SK-N-MC (cell line): ENCODE data around the gene OR4M1.

Experiments
- EZH2 ChIP-seq: fragments of 200-600 bp; sonication (generic); IDR thresholded peaks from one replicate; pipeline ENCODE4 v1.6.1; 2017; ENCODE audit warnings: antibody characterized with exemption
- POLR2AphosphoS5 ChIP-seq: IDR thresholded peaks from 2 replicates; pipeline ENCODE4 v1.6.1; 2012; ENCODE audit warnings: mild to moderate bottlenecking, low read depth, low read length, borderline replicate concordance

DNA sequence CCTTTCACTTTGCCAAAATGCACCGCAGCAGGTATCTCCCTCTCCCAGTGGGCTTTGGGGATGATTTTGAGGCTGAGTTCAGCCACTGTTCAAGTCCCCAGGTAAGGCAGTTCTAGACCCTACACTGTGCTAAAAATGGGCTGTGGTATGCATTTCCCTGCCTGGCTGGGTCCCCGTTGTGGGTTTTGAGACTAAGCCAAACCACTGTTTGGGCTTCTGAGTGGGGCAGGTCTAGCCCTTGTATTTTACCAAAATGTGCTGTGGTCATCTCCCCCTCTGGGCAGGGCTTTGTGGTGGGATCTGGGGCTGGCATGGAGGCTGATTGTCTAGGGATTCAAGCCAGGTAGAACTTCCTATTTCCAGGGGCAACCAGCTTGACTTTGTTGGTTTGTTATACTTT, 43.5 kb upstream of the OR4M1 start:
- no peak for TF ChIP-seq EZH2
- TF ChIP-seq POLR2AphosphoS5 = no peak
